T47D (cell line): Measurements from ENCODE around the gene PROK2.

Experiments
- DNase-seq, 2 experiments: peaks; one replicate each; pipeline versions ENCODE4 v3.0.0 to v3.0.0-alpha.2; 2011 to 2012; ENCODE audit warnings: low read depth in 1 of 2, low spot score in 1 of 2
- JUND ChIP-seq: IDR thresholded peaks from 2 replicates; pipeline ENCODE4 v1.6.1; 2012; ENCODE audit warnings: low read depth
- in situ Hi-C: cut with HindIII; loops from 2 replicates; pipeline ENCODE4 v1.10.0; 2016; ENCODE audit warnings: low sequenced_read_pairs, low pct_unique_long_range_greater_than_20kb

Gene PROK2

GRCh38 chr3:71724584-71725270, 60.2 kb downstream of the PROK2 start:
- in situ Hi-C loops = no loop called here
- DNase-seq = peak; percentile 53 to 67
- no peak for TF ChIP-seq JUND

DNA sequence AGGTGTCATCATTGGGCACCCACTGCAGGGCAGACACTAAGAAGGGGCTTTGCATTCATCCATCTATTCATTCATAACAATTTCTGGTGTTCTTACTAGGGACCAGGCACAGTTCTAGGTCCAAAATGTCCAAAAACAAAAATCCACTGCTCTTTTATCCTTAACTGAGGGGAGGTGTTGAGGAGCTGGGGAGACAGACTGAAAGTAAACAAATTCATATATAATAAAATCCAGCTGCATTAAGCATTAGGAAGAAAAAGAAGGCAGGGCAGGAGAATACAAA, 60.8 kb downstream of the PROK2 start:
- in situ Hi-C loops = no loop called here
- no peak for TF ChIP-seq JUND
- DNase-seq = no peak

GRCh38 chr3:71723452-71724170, 61.3 kb downstream of the PROK2 start:
- no peak for TF ChIP-seq JUND

DNA sequence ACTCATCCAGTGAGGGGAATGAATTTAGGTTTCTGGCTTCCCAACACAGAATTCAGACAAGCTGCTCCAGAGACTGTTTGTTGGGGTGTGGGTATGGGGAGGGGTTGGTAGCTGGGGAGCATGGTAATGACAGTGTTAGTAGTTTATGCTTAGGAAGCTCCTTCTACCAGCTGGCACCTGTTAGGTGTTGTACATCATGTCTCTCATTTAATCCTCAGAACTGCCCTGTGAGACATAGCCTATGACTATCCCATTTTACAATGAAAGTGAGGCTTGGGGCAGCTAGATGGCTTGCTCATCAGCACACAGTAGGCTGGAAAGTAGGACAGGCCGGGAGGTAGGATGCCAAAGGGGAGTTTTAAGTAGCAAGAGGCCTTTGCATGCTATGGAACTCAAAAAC, 62.3 kb downstream of the PROK2 start:
- no peak for TF ChIP-seq JUND
- DNase-seq = no peak
- in situ Hi-C loops = no loop called here

More at GRCh38 chr3:71723452-71724170, 61.3 kb downstream of the PROK2 start:
- in situ Hi-C loops = no loop called here
- no peak for DNase-seq
